ENCODE measurements around the gene ASMTL. TPM values are rescaled to one million over a fixed set of nuclear protein-coding genes. Genes with fewer than 3 reads are reported as not detected.

Gene ASMTL
- total RNA-seq, 2 donors from 2014 or later = 46.7 to 80.9 TPM

DNA sequence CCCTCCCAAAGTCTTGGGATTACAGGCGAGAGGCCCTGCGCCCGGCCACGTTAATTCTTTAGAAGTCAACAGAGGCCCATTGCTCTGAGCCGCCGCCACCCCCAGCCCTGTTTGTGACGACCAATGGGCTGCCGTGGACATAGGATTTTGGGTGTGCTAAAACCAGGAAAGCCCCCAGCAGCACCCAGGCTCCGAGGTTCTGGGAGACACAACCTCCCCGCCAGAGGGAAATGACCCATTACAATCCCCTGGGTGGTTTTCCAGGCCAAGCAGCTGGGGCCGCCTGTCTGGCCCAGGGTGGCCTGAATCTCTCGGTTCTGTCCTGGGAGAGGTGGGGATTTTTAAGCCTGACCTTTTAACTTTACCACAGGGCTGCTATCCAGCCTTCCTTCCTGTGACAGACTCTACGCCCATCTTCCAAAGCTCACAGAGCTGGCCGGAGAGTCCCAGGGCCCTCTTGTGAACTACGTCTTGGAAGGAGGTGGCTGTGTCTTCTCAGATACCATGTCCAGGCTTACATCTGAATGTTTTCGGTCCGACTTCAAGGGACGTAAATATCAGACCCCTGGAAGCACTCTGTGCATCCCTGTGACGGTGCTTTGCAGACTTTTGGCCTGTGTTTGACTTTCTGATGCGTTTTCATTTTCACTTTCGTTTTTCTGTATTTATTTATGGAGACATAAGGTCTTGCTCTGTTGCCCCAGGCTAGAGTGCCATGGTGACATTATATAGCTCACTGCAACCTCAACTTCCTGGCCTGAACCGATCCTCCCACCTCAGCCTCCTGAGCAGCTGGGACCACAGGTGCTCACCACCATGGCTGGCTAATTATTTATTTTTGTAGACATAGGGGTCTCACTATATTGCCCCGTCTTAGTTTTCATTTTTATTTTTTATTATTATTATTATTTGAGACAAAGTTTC is 48.3 kb upstream of the ASMTL start:
- no peaks in the 10 kb centered on the region for H3K36me3 ChIP-seq (ENCODE audit: control insufficient read depth, insufficient read depth, low read length)
- H3K9me3 Mint-ChIP-seq = no peaks in the 10 kb centered on the region
- DNase-seq = no peak
- no peak overlapping the region for H3K27ac Mint-ChIP-seq
- H3K4me1 Mint-ChIP-seq = no peaks in the 10 kb centered on the region
- H3K4me3 Mint-ChIP-seq = no peak overlapping the region
- no peaks in the 10 kb centered on the region for H3K9me3 ChIP-seq (ENCODE audit: control insufficient read depth, low read length)
- H3K9ac ChIP-seq (ENCODE audit: extremely low read depth, low read length, poor library complexity, severe bottlenecking) = no peak overlapping the region
- no peaks in the 10 kb centered on the region for H3K4me1 ChIP-seq (ENCODE audit: control insufficient read depth, insufficient read depth, low read length)
- H3K4me3 ChIP-seq (ENCODE audit: low read length) = no peak overlapping the region
- TF ChIP-seq, protein P1, sequence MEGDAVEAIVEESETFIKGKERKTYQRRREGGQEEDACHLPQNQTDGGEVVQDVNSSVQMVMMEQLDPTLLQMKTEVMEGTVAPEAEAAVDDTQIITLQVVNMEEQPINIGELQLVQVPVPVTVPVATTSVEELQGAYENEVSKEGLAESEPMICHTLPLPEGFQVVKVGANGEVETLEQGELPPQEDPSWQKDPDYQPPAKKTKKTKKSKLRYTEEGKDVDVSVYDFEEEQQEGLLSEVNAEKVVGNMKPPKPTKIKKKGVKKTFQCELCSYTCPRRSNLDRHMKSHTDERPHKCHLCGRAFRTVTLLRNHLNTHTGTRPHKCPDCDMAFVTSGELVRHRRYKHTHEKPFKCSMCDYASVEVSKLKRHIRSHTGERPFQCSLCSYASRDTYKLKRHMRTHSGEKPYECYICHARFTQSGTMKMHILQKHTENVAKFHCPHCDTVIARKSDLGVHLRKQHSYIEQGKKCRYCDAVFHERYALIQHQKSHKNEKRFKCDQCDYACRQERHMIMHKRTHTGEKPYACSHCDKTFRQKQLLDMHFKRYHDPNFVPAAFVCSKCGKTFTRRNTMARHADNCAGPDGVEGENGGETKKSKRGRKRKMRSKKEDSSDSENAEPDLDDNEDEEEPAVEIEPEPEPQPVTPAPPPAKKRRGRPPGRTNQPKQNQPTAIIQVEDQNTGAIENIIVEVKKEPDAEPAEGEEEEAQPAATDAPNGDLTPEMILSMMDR (conservative IDR thresholded peaks at IDR 0.05) = no peak
- 93% methylated on average over 14 to 22 of the region's 23 CpGs for WGBS, 2 experiments (ENCODE audit: insufficient coverage in 1 of 2, insufficient read length in 1 of 2)
- no peaks in the 10 kb centered on the region for H3K27me3 ChIP-seq (ENCODE audit: control insufficient read depth, insufficient read depth, low read length, poor library complexity, severe bottlenecking)
- H3K36me3 Mint-ChIP-seq (ENCODE audit: low read depth) = no peaks in the 10 kb centered on the region
- H3K27ac ChIP-seq (ENCODE audit: low read depth, low read length) = no peak overlapping the region
- no peaks in the 10 kb centered on the region for H3K27me3 Mint-ChIP-seq (ENCODE audit: insufficient read depth)

DNA sequence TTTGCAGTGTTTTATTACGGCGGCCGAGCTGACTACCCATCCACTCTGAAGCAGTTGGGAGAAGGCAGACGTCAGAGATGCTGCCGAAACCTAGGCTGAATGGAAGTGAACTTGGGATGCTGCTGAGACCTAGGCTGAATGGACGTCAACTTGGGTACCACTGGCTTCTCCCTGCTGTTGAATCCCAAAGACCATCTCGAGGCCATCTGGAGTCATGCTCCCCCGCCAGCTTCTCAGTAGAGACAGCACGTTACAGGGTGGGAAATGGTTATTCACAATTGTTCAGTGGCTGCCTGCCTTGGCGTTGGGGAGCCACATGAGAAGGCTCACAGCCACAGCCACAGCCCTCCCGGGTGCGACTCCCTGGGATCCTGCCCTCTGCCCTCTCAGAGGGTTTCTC is 43.4 kb upstream of the ASMTL start:
- no peaks in the 10 kb centered on the region for H3K27me3 ChIP-seq (ENCODE audit: control insufficient read depth, insufficient read depth, low read length, poor library complexity, severe bottlenecking)
- H3K9ac ChIP-seq (ENCODE audit: extremely low read depth, low read length, poor library complexity, severe bottlenecking) = no peak overlapping the region
- peaks cover 8% of the 10 kb centered on the region for H3K9me3 ChIP-seq (ENCODE audit: control insufficient read depth, low read length)
- H3K9me3 Mint-ChIP-seq = peaks cover 13% of the 10 kb centered on the region
- DNase-seq = no peak
- H3K4me1 ChIP-seq (ENCODE audit: control insufficient read depth, insufficient read depth, low read length) = no peaks in the 10 kb centered on the region
- H3K36me3 Mint-ChIP-seq (ENCODE audit: low read depth) = no peaks in the 10 kb centered on the region
- no peak overlapping the region for H3K27ac ChIP-seq (ENCODE audit: low read depth, low read length)
- peak overlapping the region; percentile 44 for H3K27ac Mint-ChIP-seq
- WGBS, 2 experiments (ENCODE audit: insufficient coverage in 1 of 2, insufficient read length in 1 of 2) = 87 to 94% methylated on average over 12 of the region's 12 CpGs
- H3K36me3 ChIP-seq (ENCODE audit: control insufficient read depth, insufficient read depth, low read length) = no peaks in the 10 kb centered on the region
- no peak overlapping the region for H3K4me3 Mint-ChIP-seq
- H3K4me3 ChIP-seq (ENCODE audit: low read length) = no peak overlapping the region
- peaks cover 10% of the 10 kb centered on the region for H3K27me3 Mint-ChIP-seq (ENCODE audit: insufficient read depth)
- TF ChIP-seq, protein P1 (conservative IDR thresholded peaks at IDR 0.05) = no peak
- H3K4me1 Mint-ChIP-seq = no peaks in the 10 kb centered on the region

DNA sequence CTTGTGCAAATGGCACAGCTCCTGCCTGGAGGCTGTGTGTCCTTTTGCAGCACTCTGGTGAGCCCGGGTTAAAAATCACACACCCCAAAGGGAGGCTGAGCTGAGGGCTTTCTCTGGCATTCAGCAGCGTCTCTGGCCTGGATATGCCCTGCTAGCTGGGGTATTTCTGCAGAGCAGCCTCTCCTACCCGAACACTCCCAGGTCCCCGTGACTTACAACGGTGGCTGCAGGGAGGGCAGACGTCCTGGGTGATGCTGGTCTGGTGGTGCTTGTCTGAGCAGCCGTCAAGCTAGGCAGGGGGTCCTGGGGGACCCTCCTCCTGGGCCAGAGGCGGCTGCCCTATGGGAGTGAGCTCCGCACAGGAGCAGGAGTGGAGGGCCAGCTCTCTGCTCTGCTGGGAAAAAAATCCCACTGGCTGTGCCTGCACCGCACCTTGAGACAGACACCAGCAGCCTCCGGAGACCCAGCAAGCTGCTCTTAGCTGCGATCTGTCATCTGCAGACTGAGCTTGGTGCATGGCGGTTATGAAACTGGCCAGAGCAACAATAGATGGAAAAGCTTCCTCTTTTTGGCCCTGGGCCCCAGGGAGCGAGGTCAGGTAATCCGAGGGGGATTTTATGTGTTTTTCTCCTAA is 41.3 kb upstream of the ASMTL start:
- Histone ChIP-seq H3K27me3 (ENCODE audit: control insufficient read depth, insufficient read depth, low read length, poor library complexity, severe bottlenecking) (no peaks in the 10 kb centered on the region), H3K9ac (ENCODE audit: extremely low read depth, low read length, poor library complexity, severe bottlenecking) (no peak overlapping the region), H3K4me3 (ENCODE audit: low read length) (no peak overlapping the region), H3K9me3 (ENCODE audit: control insufficient read depth, low read length) (peaks cover 26% of the 10 kb centered on the region), H3K27ac (ENCODE audit: low read depth, low read length) (no peak overlapping the region), H3K4me1 (ENCODE audit: control insufficient read depth, insufficient read depth, low read length) (no peaks in the 10 kb centered on the region), H3K36me3 (ENCODE audit: control insufficient read depth, insufficient read depth, low read length) (no peaks in the 10 kb centered on the region)
- peaks cover 10% of the 10 kb centered on the region for H3K27me3 Mint-ChIP-seq (ENCODE audit: insufficient read depth)
- DNase-seq = peak; percentile 68
- no peak overlapping the region for H3K27ac Mint-ChIP-seq
- no peaks in the 10 kb centered on the region for H3K4me1 Mint-ChIP-seq
- 59 to 69% methylated on average over 8 to 15 of the region's 15 CpGs for WGBS, 2 experiments (ENCODE audit: insufficient coverage in 1 of 2, insufficient read length in 1 of 2)
- H3K9me3 Mint-ChIP-seq = peaks cover 20% of the 10 kb centered on the region
- TF ChIP-seq, protein P1 (conservative IDR thresholded peaks at IDR 0.05) = no peak
- no peak overlapping the region for H3K4me3 Mint-ChIP-seq
- peaks cover 2% of the 10 kb centered on the region for H3K36me3 Mint-ChIP-seq (ENCODE audit: low read depth)
